Measurements from ENCODE around the gene IGFLR1.

Gene IGFLR1

DNA sequence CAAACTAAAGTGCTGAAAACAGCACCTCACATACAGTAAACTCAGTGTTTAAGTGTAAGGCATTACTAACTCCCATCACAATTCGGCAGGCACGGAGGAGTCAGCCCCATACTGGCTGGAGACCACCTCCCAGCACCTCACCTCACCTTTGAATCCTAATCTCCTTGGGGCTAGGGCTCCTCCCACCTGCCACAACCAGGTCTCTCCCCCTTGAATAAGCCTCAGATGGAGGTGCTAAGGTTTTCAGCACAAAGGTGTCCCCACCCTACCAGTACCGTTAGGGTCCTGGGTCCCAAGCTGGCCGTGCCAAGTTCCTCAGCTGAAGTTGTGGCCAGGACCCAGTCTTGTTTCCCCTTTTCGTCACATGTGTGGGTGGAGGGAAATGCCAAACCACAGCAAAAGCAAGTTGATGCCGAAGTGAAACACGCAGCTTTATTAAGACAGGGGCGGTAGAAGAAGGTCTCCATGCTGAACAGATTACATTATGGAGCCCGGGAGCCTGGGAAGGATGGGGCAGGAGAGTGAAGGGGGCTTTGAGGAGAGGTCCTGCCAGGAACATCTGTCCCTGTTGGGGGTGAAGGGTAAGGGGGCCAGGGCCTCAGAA, at the start of gene IGFLR1:
Gene IGFLR1, minus strand, starts transcription at position 332 of the 604 bp plus-strand sequence. CDS start 1,272 bp downstream, outside the sequence.
- DNase-seq: no peak

- no peak for DNase-seq
Observed at GRCh38 chr19:35791814-35792279, 49.6 kb upstream of the IGFLR1 start.

- DNase-seq: peak in 1 of 2 experiments; percentile 18
Observed at GRCh38 chr19:35790981-35791813, 48.9 kb upstream of the IGFLR1 start.

DNA sequence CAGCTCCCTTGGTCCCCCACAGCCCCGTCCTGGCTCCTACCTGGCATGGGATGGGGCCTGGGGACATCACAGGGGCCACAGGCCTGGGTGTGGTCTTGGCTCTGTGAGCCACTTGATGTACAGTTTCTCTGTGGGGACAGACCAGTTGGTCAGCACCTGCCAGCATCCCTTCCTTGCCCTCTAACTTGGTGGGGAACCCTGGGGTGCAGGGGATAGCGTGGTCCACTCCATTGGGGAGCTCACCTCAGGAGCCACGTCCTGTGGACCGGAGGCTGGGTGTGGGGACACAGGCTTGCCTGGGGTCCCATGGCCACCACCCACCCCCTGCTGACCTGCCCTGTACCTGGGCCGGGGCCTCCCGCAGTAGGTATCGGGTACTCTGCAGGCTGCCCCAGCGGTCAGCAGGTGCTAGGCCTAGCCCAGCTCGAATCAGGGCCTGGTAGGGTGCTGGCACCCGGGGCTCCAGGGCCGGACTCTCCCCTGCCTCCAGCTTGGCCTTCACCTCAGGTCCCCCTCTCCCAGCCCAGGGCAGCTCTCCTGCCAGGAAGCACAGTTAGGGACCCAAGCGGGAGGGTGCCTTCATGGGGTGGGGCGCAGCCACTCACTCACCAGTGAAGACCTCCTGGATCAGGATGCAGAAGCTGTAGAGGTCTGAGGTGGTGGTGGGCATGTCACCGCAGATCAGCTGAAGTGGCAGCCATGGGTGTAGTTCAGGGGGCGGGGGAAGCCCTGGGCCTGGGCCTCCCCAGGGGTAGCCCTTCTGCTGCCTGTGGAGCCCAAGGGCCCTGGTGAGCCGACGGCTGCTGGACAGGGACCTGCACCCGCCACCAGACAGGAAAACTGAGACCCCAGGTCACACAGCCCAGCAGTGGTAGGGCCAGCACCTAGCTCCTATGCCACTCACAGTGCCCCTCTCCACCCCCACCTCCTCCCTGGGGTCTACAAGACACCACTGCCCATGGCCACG, 48.0 kb upstream of the IGFLR1 start:
- no peak for DNase-seq

GRCh38 chr19:35789195-35789977, 47.1 kb upstream of the IGFLR1 start:
- DNase-seq: no peak

- DNase-seq: no peak
Observed at GRCh38 chr19:35788205-35788960, 46.1 kb upstream of the IGFLR1 start.

DNA sequence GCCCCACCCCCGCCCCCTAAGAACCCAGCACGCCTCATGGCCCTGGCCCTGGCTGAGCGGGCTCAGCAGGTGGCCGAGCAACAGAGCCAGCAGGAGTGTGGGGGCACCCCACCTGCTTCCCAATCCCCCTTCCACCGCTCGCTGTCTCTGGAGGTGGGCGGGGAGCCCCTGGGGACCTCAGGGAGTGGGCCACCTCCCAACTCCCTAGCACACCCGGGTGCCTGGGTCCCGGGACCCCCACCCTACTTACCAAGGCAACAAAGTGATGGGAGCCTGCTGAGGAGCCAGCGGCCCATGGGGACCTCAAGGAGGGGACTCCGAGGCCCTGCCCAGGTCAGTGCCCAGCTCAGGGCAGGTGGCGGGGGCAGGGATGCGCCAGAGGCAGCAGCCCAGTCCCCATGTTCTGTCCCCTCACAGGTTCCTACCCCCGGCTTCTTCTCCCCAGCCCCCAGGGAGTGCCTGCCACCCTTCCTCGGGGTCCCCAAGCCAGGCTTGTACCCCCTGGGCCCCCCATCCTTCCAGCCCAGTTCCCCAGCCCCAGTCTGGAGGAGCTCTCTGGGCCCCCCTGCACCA, 45.1 kb upstream of the IGFLR1 start:
- DNase-seq: no peak

GRCh38 chr19:35786299-35787160, 44.3 kb upstream of the IGFLR1 start:
- no peak for DNase-seq

GRCh38 chr19:35785339-35785627, 43.0 kb upstream of the IGFLR1 start:
- DNase-seq: no peak

DNA sequence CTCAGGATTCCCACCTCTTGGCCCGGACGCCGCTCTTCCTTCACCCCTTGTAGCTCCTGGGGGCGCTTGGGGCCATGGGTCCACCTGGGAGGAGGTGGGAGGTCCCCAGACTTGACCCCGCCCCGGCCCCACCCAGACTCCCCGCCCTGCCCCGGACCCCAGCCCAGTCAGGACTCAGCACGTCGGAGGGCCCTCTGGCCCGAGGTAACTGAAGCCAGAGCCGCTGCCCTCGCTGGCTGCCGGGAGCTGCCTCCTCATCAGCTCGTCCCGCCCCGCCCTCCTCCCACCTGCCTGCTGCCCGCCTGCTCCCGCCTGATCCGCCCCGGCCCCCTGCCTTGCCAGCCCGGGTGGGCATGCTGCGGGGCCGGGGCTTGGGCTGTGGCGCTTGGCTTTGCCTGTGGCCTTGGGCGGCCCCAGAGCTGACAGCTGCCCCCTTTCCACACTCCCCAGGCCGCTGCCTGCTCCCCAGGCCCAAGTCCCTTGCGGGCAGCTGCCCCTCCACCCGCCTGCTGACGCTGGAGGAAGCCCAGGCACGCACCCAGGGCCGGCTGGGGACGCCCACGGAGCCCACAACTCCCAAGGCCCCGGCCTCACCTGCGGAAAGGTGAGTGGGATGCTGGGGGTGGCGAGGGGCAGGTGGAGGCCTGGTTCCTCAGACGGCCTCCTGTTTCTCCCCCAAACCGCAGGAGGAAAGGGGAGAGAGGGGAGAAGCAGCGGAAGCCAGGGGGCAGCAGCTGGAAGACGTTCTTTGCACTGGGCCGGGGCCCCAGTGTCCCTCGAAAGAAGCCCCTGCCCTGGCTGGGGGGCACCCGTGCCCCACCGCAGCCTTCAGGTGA, 42.5 kb upstream of the IGFLR1 start:
- no peak for DNase-seq

DNA sequence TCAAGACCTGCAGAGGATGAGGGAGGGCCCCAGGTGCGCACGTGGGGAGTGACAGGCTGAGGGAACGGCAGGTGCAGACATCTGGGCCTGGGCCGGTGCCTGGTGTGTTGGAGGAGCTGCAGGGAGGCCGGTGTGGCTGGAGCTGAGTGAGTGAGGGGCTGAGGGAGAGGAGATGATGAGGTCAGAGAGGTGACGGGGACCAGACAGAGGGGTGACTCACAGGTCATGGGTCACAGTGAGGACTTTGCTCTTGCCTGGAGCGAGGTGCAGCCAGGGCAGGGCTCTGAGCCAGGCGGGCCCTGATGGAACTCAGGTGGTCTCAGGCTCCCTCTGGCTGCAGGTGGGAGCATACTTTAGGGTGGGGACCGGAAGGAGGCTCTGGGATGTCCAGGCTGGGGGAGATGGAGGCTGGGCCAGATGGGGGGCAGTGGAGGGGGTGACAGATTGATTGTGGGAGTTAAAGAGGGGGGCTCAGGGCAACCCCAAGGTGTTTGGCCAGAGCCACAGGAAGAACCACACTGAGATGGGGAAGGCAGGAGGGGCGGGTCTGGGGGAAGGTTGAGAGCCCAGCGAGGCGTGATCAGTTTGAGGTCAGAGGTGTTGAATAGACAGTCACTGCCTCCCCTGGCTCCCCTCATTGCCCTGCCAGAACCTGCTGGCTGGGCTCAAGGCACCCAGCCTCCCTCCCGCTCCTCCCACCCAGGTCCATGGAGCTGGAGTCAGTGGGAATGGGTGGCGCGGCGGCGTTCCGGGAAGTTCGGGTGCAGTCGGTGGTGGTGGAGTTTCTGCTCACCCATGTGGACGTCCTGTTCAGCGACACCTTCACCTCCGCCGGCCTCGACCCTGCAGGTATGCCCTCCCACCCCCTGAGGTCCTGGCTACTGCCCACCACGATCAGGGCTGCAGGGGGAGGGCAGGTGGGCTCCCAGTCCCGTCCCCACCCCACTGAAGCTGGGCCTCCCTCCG, 41.5 kb upstream of the IGFLR1 start:
- no peak for DNase-seq

GRCh38 chr19:35782589-35782988, 40.3 kb upstream of the IGFLR1 start:
- DNase-seq: no peak

GRCh38 chr19:35781650-35782049, 39.4 kb upstream of the IGFLR1 start:
- DNase-seq: no peak

GRCh38 chr19:35780717-35781116, 38.5 kb upstream of the IGFLR1 start:
- DNase-seq: no peak

GRCh38 chr19:35780058-35780457, 37.8 kb upstream of the IGFLR1 start:
- no peak for DNase-seq

DNA sequence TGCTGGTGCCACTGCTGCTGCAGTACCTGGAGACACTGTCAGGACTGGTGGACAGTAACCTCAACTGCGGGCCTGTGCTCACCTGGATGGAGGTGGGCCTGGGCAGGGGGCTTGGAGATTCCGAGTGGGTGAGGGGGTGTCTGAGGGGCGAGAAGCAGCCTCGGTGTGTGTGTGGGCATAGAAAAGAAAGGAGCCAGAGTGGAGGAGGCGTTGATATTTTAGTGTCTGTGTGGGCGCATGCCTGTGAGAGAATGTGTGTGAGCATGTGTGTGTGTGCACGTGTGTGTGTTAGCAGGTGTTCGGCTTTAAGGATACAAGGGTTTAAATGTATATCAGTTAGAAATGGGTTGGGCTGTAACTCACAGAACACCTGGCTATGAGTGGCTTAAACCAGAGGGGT, 36.8 kb upstream of the IGFLR1 start:
- DNase-seq: no peak

- no peak for DNase-seq
Observed at GRCh38 chr19:35777961-35778360, 35.7 kb upstream of the IGFLR1 start.
